ENCODE measurements around the gene HOTAIR.

Gene HOTAIR

DNA sequence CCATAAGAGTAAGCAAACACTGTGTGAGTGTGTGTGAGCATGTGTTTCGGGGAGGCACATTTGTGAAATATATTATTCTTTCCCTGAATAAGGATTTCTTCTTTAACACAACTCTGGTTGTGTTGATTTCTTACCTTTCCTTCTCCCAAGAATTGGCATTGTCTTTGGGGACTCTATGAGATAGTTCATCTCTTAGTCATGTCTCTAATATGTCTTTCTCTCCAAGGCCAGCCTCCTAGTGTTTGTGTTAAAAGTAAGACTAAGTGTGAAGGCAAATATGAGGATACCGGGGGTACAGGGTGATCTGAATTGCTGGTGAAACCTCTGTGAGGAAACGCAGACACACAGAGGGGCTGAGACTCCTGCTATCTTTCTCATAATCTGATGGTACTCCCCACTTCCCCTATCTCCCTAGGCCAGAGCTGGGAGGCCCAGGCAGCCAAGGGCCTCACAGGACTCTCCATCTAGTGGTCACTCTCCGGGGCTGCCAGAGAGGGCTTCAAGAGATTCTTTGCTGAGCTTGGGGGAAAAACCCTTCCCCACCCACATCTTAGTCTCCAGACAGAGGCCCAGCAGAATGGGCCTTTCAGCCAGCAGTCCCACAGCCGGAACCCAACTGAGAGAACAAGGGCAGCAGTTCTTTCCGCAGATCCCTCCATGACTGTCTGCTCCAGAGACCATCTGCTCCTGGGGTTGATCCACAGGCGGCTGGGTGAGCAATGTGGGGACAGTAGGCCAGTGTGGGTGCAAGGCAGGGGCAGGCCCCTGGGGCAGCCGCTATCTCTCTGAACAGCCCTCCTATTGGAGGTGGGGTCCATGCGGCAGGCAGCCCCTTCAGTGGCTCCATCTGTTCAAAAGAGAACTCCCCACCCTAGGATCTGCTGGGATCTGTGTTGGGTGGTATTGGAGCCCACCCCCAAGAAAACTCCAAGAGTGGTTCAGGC is 25.8 kb downstream of the HOTAIR start:
- DNase-seq (ENCODE audit: low read depth in 2 of 3, low spot score in 2 of 3) = no peak

- no peak for DNase-seq (ENCODE audit: low read depth in 2 of 3, low spot score in 2 of 3)
These were observed 27.0 kb downstream of the HOTAIR start for GRCh38 chr12:53947743-53948142.

DNA sequence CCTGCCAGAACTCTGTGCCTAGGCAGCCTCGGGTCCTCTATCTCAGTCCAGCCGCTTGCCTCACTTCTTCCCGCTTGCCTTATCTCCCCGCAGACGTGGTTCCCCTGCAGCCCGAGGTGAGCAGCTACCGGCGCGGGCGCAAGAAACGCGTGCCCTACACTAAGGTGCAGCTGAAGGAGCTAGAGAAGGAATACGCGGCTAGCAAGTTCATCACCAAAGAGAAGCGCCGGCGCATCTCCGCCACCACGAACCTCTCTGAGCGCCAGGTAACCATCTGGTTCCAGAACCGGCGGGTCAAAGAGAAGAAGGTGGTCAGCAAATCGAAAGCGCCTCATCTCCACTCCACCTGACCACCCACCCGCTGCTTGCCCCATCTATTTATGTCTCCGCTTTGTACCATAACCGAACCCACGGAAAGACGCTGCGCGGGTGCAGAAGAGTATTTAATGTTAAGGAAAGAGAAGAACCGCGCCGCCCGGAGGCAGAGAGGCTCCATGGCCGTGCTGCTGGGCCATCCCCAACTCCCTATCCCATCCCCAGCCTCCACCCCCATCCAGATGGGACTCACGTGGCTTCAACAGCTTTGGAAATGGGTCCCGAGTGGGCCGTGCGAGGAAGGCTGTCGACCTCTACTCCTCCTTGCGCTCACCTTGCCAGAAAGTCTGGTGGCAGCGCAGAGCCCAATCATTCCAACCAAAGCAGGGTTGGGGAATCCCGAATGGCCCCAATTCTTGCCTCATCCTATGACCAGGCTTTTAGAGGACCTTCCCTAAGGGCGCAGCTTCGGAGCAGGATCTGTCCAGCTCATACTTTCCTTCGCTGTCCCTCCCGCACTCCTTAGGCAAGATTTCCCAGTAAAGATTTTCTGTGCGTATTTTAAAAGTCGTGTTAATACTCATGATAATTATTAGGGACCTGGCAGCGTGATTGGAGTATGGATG is 29.6 kb downstream of the HOTAIR start:
- no peak for DNase-seq (ENCODE audit: low read depth in 2 of 3, low spot score in 2 of 3)

- DNase-seq (ENCODE audit: low read depth in 2 of 3, low spot score in 2 of 3) = no peak
These were observed 30.5 kb downstream of the HOTAIR start for GRCh38 chr12:53944209-53944608.

- no peak for DNase-seq (ENCODE audit: low read depth in 2 of 3, low spot score in 2 of 3)
These were observed 32.2 kb downstream of the HOTAIR start for GRCh38 chr12:53942467-53942997.

GRCh38 chr12:53941750-53942149 is 33.0 kb downstream of the HOTAIR start:
- no peak for DNase-seq (ENCODE audit: low read depth in 2 of 3, low spot score in 2 of 3)

DNA sequence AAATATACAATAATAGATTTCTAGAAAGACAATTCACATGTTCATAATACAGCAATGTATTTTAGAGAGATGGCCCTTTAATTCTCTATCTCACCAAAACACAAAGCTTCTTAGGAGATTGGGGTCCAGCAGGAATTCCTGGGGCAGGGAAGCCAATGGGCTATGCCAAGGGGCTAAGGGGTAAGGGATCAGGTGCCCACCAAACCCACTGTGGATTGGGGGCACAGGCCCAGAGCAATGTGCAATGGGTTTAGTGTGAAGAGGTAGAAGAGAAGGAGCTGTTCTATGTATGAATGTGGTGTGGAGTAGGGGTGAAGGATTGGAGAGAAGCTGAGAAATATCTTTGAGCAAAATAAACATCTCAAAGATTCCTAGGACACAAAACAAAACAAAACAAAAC is 33.6 kb downstream of the HOTAIR start:
- DNase-seq (ENCODE audit: low read depth in 2 of 3, low spot score in 2 of 3) = no peak

DNA sequence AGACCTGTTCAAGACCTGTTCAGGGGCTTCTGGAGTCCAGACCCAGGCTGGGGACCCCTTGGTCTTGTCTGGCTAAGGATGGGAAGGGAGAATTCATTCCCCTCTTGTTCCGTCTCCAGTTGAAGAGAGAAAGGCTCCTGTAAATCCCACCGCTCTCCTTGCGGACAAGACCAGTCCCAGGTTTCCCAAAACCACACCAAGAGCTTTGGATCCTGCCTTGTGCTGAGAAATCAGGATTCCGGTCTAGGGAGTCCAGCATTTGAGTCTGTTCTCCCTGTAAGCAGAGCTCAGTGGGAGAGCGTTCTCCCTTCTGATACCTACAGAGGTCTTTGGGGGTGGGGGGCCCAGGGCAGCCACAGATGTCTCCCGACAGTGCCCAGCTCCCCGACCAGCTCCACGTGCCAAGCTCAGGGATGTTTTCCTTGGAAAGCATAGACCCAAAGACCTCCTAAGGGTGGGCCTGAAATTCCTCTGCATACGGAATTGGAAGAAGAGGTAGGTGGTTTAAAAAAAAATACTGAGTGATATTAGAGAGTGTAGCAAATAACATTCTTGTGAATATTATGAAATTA is 34.2 kb downstream of the HOTAIR start:
- DNase-seq (ENCODE audit: low read depth in 2 of 3, low spot score in 2 of 3) = no peak

GRCh38 chr12:53939141-53940108 is 35.3 kb downstream of the HOTAIR start:
- DNase-seq (ENCODE audit: low read depth in 2 of 3, low spot score in 2 of 3) = no peak

DNA sequence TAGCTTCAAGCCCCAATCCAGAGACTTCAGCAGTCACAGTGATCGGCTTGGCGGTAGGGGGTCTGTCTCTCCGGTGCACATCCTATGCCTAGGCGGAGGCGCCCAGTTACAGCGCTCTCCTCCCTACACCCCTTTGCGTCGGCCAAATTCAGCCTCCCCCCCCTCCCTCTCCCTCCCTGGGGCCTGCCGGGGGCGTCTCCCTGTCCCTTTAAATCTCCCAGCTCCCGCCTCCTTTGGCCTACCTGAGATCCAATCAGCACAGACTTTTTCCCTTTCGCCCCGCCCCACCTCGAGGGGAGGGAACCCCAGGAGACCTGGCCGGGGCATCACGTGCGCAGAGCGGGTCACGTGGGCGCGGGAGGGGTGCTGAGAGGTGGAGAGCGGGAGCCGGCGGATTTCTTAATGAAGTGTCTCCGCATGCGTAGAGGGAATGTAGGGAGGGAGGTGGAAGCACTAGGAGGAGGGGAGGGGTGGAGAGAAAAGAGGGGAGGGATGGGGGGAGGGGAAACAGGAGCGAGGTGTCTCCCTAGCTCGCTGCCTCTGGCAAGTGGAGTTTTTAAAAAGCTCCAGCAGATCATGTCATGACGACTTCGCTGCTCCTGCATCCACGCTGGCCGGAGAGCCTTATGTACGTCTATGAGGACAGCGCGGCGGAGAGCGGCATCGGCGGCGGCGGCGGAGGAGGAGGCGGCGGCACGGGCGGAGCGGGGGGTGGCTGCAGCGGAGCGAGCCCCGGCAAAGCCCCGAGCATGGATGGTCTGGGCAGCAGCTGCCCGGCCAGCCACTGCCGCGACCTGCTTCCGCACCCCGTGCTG is 36.2 kb downstream of the HOTAIR start, which contains the start of gene HOXC13:
HOXC13 (plus strand) TSS at position 506 of the 815 bp plus-strand sequence; CDS start at position 582, 76 bp downstream.
- peak in 1 of 3 experiments; percentile 14 for DNase-seq (ENCODE audit: low read depth in 2 of 3, low spot score in 2 of 3)

DNA sequence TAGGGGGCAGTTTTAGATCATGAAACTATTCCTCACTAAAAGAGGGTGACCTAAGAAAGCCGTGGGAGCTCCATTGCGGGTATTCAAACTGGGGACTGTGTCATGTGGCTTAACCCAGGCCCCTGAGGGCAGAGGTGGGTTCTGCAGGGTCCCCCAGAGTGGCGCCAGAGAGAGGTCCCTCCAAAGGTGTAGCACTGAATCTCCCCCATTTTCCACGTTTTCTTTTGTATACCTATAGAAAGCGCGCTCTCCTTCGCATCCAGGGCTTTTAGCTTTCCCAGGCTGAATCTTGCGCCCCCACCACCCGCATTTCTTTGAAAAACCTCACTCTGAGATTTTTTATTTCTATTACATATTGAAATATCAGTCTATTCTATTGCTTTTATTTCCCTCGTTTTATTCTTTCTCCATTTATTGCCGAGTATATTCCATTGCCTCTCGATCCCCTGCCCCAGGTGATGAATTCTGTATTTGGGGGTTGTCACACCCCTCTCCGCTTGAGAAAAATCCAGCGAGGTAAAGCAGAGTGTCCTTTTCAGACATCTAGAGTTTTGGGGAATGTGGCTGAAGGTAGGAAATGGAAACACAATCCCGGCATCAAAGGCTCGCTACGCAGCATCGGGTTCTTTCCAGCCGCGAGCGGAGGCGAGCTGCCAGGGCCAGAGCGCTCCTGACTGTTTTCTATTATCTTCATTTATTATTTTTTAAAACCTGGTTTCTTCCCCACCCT is 37.0 kb downstream of the HOTAIR start:
- DNase-seq (ENCODE audit: low read depth in 2 of 3, low spot score in 2 of 3) = no peak

GRCh38 chr12:53937099-53937498 is 37.7 kb downstream of the HOTAIR start:
- no peak for DNase-seq (ENCODE audit: low read depth in 2 of 3, low spot score in 2 of 3)

GRCh38 chr12:53935383-53936341 is 39.1 kb downstream of the HOTAIR start:
- no peak for DNase-seq (ENCODE audit: low read depth in 2 of 3, low spot score in 2 of 3)

- no peak for DNase-seq (ENCODE audit: low read depth in 2 of 3, low spot score in 2 of 3)
These were observed 41.8 kb downstream of the HOTAIR start for GRCh38 chr12:53932915-53933314.

- DNase-seq (ENCODE audit: low read depth in 2 of 3, low spot score in 2 of 3) = no peak
These were observed 42.7 kb downstream of the HOTAIR start for GRCh38 chr12:53931844-53932581.

DNA sequence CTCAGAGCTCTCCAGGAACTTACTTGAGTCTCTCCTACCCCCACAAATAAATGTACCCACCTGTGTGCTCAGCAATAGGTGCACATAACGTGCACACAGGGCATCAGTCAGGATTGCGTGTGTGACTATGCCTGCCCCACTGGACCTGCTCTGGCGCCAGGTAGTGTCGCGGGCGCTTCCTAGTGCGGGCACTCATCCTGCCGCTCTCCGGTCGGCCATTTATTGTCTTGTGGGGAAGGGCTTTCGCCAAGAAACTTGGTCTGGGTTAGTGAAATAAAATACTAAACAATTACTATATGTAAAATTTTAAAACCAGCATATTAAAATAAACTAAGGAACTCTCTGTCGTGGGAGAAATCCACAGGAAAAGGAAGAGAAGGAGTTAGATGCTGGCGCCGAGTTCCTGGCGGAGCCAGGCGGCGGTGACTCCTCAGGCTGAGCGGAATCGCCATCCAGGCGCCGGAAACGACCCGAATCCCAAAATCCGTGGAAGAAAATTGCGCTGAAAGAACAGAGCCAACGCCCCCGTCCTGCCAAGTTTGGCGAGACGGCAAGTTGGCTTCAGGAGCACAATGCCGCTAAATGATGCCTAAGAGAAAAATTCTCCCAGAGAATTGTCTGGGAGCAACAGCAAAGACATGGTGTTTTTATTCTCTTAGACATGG is 44.0 kb downstream of the HOTAIR start:
- DNase-seq (ENCODE audit: low read depth in 2 of 3, low spot score in 2 of 3) = no peak
